Globus pallidus (tissue), 1 donor: ENCODE results near the gene ACTG1.
"Not testable (repeated sequence)": the region's sequence is repeated elsewhere in the genome, so short reads cannot be mapped to it uniquely, and the experiment has no call there.

Source experiments
- DNase-seq: peaks from one replicate; pipeline ENCODE4 v3.0.0-alpha.2; 2015; ENCODE audit warnings: low spot score

ACTG1 gene

DNA sequence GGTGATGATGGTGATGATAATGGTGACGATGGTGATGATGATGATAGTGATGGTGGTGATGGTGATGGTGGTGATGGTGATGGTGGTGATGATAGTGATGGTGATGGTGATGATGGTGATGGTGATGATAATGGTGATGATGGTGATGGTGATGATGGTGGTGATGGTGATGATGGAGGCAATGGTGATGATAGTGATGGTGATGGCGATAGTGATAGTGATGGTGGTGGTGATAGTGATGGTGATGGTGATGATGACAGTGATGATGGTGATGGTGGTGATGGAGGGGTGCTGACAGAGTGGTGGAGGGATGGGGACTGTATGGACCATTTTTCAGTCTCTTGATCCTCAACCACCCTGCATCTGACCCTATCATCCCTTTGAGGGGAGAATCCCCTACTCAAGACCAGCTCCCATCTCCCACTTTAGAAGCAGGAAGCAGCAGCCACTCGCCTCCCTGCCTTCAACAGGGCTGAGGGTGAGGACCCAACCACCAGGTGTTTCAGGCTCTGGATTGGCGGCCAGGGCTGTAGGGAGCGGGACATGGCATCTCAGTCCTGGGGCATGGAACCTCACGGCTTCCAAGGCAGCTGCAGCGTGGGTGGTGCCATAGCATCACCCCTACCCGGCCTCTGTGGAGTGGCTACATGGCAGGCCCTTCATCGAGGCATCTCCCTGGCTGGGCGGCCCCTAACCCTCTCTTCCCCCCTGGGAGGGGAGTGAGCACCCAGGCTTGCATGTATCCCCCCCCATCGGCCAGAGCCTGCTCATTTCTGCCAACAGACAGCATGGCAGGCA is 20.1 kb upstream of the ACTG1 start:
- no peak for DNase-seq

DNA sequence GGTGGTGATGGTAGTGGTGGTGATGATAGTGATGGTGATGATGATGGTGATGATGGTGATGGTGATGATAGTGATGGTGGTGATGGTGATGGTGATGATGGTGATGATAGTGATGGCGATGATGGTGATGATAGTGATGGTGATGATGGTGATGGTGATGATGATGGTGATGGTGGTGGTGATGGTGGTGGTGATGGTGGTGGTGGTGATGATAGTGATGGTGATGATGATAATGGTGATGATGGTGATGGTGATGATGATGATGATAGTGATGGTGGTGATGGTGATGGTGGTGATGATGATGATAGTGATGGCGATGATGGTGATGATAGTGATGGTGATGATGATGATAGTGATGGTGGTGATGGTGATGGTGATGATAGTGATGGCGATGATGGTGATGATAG is 19.4 kb upstream of the ACTG1 start:
- DNase-seq: not testable (repeated sequence)

DNA sequence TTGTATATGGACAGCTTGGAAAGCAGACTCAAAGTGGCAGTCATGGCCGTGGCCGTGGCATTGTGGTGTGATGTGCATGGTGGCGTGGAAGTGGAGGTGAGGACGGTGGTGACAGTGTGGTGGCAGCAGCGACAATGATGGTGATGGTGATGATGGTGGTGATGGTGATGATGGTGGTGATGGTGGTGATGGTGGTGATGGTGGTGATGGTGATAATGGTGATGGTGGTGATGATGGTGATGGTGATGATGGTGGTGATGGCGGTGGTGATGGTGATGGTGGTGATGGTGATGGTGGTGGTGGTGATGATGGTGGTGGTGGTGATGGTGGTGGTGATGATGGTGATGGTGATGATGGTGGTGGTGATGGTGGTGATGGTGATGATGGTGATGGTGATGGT is 18.4 kb upstream of the ACTG1 start:
- not testable (repeated sequence) for DNase-seq

DNA sequence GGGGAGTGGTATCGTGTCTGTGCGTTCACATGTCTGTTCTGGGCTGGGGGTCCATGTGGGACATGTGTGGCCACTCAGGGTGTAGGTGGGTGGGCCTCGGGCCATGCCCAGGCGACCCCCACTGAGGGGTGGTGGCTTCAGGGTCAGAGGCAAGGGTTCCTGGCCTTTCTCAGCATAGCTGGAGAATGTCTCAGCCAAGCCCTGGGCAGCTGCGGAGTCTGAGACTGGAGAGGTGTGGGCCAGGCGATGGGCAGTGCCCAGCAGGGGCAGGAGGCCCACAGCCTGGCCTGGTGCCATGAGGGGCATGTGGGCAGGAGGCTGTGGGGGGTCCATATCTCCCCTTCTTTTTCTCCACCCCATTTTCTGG is 16.8 kb upstream of the ACTG1 start:
- no peak for DNase-seq

DNA sequence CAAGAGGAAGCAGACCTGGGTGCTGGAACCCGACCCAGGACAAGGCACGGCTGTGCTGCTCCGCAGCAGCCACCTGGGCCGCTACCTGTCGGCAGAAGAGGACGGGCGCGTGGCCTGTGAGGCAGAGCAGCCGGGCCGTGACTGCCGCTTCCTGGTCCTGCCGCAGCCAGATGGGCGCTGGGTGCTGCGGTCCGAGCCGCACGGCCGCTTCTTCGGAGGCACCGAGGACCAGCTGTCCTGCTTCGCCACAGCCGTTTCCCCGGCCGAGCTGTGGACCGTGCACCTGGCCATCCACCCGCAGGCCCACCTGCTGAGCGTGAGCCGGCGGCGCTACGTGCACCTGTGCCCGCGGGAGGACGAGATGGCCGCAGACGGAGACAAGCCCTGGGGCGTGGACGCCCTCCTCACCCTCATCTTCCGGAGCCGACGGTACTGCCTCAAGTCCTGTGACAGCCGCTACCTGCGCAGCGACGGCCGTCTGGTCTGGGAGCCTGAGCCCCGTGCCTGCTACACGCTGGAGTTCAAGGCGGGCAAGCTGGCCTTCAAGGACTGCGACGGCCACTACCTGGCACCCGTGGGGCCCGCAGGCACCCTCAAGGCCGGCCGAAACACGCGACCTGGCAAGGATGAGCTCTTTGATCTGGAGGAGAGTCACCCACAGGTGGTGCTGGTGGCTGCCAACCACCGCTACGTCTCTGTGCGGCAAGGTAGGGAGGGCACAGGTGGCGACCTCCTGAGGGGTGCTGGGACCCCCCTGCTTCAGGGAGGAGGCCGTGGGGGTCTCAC is 16.2 kb upstream of the ACTG1 start:
- DNase-seq: no peak

DNA sequence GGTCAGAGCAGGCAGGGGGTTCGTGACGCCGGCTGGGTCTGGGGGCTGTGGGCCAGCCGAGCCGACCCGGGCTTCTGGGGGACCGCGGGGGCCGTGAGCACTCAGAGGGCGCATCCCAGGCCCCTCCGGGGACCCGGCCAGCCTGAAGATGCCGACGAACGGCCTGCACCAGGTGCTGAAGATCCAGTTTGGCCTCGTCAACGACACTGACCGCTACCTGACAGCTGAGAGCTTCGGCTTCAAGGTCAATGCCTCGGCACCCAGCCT is 15.7 kb upstream of the ACTG1 start:
- DNase-seq: no peak

DNA sequence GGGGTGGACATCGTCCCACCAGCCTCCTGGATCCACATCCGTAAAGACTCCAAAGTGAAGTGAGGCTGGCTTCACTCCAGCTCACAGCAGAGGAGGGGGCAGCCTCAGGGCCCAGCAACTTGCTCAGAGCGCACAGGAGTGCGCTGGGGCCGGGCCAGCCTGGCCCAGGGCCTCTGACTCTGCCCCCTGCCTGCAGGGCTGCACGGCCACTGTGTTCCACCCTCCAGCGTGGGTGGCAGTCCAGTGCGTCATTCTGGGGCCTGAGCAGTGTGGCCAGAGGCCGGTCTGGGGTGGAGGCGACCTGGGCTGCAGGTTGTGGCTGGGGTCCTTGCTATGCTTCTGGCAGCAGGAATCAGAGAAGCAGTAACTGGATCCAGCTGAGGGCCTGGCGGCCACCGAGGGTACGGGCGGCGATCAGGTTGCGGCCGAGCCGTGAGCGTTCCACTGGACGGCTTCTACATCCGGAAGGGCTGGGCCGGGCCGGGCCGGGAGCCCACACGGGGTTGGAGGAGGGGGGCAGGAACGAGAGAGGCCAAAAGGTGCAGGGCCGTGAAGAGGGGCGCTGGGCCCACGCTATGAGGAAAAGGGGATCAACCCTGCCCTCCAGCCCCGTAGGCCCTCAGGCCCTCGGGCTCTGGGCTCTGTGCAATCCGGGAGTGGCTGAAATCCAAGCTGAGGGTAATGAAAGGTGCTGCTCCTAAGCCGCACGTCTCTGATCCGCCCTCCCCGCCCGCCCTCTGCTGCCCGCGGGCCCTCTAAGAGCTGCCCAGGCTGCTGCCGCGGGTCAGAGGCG is 15.2 kb upstream of the ACTG1 start, which contains the start of gene FSCN2:
FSCN2 (plus strand) TSS at position 787 of the 793 bp plus-strand sequence. CDS start 155 bp downstream, outside the sequence.
- DNase-seq: no peak

DNA sequence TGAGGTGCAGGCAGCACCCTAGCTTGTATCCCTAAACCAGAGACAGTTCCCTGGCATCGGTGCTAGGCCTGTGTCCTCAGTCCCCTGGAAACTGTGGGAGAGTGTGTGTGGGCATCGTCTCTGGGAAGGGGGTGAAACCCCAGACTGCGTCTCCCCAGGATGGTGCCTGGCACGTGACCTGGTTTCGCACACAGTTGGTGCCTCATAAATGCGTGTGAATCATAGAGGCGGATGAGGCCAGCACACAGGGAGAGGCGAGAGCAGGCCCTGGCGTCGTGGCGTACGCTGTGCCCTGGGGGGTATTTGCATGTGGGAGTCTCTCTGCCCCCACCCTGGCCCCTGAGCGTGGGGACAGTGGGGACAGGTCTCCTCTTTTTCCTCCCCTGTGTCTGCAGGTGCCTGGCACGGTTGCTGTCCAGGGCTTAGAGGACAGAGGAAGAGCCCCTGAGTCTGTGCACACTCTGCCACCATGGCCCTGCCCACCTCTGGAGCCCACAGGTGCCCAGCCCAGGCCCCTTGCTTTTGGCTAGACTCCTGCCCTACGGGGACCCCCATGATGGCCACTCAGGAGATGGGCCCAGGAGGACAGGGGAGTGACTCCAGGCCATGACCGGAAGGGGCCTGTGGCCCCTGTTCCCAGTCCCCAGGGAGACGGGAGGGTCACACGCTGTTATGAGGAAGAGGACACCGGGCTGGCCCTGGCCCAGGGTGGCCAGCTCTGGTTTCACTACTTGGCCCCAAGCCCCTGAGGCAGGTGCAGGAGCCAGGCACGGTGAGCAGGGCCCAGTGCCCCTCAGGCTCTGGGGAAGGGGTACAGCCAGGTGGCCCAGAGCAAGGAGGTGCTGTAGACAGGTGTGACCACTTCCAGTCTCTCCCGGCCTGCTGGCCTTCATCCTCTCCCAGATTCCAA is 14.3 kb upstream of the ACTG1 start:
- no peak for DNase-seq

DNA sequence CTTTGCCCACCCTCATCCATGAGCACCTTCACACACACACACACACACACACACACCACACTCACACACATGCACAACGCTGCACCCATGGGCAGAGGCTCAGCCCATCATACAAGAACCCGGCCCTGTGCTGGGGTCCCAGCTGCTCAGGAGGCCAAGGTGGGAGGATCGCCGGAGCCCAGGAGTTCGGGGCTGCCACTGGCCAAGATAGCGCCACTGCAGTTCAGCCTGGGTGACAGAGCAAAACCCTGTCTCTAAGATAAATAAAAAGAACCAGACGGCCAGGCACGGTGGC is 12.2 kb upstream of the ACTG1 start:
- DNase-seq: no peak

DNA sequence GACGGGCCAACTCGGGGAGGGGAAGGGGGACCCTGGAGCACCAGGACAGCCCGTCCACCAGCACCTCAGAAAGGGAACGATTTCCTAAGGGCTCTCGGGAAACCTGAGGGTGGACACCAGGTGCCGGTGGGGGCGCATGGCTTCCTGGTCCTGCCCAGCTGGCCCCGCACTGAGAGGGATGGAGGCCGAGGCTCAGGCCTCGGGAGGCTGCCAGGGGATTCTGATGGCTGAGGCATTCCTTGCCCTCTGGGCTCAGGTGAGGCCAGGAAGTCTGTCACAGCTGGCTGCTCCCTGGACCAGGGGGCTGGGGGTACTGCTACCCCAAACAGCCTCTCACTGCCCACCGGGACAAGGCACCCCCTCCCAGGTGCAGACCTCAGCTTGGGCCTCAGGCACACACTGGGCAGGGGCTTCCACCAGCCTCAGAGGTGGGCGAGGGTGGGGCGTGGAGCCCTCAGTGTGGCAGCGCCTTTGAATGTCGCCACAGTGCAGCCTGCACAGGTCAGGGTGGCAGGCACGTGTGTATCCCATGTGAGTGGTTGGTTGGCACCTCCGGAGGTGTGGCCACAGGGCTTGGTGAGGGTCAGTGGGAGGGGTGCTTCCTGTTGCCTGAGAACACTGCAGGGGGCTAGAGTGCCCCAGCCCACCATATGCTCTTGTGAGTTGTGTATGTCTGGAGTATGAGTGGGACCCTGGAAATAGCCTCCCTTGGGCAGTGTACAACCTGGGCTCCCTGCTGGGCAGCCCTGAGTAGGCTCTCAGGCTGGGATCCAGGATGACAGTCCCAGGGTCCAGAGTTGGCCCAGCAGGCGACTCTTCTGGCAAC is 11.7 kb upstream of the ACTG1 start:
- no peak for DNase-seq

DNA sequence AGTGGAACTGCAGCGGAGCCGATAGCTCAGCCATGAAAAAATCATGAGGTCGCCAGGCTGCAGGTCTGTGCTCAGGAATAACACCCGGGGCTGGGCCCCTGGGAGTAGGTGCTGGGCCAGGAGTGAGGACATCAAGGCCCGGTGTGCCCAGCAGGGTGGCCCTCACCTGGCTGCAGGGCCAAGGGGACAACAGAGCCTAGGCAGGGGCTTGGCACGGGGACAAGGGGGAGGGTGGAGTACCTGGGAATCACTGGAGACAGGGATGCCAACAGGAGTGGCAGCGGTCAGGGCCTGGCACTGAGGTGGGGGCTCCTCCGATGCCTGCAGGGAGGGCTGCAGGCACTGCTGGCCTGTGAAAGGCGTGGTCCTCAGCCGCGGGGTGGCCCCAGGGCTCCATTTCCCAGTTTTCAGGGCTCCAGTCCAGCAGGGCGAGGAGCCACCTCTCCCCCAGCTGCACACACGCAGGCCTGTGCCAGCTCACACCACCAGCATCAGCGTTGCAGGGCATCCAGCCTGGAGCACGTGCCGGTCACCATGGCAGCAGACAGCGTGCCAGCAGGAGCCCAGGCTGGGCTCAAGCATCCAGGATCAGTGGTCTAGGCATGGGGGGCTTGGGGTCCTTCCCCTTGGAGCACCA is 10.9 kb upstream of the ACTG1 start:
- peak; percentile 41 for DNase-seq

DNA sequence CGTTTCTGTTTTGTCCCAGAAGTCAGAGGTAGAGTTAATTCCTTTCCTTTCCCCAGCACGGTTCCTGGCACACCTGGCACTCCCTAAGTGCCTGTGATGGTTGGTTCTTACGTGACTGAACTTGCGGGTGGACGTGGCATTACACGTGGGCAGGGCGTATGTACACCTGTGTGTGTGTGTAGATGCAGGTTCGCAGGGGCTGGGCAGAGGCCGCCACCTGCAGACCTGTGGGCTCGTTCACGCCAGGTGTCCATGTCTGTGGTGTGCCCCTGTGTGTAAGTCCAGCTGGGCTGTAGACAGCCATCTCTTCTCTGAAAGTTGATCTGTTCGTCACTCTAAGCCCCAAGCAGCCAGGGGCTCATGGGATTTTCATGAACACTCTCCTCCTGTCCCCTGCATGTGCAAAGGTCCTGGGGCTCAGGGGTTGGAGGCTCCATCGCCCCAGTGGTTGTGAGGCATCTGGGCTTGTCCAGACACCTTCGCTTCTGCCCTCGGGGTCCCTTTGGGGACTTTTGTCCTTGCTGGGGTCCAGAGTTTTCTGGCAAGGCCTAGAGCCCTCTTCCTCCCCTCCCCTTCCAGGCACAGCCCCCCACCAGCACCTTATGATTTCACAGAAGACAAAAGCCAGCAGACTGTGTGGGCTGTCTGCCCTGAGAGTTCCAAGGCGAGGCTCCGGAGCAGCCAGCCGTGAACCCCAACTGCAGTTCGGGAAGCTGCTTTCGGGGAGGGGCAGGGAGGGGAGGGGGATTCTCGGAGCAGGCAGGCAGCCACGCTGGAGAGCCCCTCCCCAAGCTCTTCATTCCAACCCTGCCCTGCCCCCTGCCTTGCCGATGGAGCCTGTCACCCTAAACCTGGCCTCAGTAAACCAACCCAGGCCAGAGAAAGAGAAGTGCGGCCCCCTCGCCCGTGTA is 10.1 kb upstream of the ACTG1 start:
- DNase-seq: no peak

DNA sequence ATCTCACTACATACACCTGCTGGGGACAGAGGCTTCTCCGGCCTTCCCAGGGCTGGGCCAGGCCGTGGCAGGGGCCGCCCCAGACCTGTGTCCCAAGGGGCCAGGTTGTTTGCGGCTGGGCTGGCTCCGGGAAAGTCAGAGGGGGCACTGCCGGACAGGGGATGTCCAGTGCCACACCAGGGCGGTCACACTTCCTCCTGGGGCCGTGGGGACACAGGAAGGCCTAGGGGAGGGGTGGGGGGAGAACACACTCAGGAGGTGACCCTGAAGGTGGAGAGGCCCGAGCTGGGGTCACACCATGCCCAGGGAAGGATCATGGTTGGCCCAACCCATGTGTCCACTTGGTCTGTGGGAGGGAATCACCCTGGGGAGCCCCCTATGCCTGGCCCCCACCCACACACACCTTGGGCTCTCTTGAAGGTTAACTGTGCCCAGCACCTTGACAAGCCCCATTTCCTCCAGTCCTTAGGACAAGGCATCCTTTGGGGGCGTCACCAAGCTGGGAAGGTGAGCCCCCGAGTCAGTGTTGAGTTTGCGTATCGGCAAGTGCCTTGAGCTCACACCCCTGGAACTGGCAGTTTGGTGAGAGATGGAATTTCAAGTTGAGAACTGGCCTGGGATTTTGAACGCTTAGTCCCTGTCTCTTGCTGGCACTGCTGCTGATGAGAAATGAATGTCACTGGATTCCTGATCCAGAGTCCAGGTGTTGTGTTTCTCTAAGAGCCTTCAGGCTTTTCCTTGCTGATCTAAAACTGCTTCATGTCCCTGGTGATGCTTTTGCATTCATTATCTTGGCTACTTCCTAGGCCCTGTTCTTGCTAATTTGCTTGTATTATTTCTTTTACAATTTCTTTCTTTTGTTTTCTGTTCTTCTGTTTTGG is 7.7 kb upstream of the ACTG1 start:
- no peak for DNase-seq

DNA sequence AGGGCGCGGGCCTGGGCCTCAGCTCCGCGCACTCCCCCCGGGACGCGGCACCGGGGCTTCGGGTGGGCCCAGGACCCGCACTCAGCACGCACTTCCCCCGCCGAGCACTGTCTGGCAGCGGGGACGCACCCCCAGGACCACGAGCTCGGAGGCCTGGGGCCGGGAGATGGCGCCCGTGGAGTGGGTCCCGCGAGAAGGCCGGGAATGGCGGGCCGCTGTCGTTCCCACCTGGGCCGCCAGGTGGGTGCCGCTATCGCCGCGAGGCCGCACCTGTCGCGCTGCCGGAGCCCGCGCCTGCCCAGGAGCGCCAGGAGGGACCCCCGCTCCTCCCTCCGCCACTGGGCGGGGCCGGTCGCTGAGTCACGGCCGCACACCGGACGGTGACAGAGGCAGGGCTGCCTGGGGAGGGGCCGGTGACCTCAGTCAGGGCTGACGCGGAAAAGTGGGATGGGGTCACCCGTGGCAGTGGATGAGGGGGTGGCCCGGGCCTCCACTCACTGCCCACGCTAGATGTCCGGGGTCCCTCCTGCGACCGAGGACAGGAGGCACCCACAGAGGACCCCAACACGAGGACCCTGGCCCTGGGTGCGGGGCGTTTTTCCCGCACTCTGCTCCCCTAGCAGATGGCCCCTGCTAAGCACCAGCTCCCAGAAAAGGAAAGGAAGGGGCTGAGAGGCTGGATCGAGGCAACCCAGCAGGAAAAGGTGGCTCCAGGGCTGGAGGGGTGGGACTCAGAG is 6.9 kb upstream of the ACTG1 start:
- no peak for DNase-seq

DNA sequence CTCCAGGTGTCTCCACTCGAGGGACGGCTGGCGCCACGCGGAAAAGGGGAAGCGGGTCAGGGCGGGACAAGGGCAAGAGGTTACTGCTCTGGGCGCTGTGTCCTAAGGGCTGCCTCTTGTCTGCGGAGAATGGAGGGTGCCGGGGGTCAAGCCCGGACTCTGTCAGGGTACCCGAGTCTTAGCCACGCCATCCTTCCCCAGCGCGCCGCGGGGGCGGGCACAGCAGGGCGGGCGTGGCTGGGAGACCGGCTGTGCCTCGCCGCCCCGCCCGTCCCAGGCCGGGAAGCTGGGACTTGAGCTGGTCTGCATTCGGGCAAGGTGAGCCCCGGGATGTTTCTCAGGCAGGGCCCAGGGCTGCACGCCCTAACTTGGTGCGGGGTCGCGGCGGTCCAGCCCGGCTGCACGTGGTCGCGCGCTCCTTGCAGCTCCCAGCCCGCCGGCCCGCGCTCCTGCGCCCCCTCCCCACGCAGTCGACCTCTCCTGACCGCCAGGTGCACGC is 6.2 kb upstream of the ACTG1 start:
- DNase-seq: no peak

DNA sequence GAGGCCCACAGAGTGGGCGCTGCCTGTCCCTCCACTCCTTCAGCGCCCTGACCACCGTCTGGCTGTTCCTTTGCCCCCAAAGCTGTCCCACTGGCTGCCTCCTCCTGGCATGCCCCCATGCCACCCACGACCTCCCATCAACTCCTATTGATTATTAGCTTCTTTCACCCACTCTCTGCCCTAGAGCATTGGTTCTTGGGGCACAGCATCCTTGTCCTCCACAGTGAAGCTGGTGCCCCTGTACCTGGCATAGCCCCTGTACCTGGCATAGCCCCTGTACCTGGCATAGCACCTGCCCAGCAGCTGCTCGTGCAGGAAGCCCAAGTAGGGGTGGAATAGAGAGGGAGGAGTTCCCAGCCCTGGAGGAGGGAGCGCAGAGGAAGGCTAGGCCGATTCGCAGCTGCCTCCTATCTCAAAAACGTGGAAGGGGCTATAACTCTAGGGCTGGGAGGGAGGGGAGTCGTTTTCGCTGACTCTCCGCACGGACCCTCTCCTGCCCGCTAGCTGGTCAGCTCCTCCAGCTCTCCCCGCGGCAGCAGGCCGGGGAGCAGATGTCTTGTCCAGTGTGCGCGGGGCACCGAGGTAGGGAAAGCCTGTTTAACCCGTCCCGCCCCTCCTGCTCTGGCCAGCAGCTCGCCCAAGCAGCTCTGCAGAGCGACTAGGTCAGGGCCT is 5.7 kb upstream of the ACTG1 start:
- DNase-seq: no peak
